KOPT-K1 (cell line): ENCODE measurements around the gene ZNF621.

Experiments
- H3K27ac ChIP-seq: fragments of 200-600 bp; sonication (generic); 2 replicates; pipeline ENCODE4 v1.5.1; 2016; ENCODE audit warnings: antibody characterized with exemption, mild to moderate bottlenecking, low read depth, low read length; ENCODE audit not compliant: poor library complexity, severe bottlenecking
- H3K36me3 ChIP-seq: fragments of 200-600 bp; sonication (generic); 2 replicates; pipeline ENCODE4 v1.5.1; 2017; ENCODE audit warnings: antibody characterized with exemption, mild to moderate bottlenecking, low read length, moderate library complexity; ENCODE audit not compliant: insufficient read depth
- H3K9me3 ChIP-seq: fragments of 200-600 bp; sonication (generic); 2 replicates; pipeline ENCODE4 v1.5.1; 2017; ENCODE audit warnings: antibody characterized with exemption, low read length, mild to moderate bottlenecking; ENCODE audit not compliant: insufficient read depth, poor library complexity, severe bottlenecking

The ZNF621 gene

DNA sequence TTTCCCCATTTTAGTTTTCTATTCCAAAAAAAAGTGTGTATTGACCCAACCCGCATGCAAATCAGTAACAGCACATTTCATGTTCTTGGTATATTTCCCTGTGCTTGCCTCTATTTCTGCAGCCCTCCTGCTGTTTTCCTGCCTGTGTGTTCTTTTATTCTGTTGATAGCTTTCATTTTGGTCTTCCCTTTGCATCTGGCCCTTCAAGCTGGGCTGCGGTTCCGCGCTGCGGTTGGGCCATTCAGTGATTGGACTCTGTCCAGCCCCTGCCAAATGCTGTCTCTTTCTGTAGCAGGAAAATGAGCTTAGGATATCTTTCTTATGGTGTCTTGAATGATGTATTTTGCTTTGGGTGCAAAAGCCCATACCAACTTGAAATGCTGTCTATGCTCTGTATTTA lies 49.9 kb downstream of the ZNF621 start:
- no peaks in the 10 kb centered on the region for H3K36me3 ChIP-seq
- no peak overlapping the region for H3K27ac ChIP-seq
- no peaks in the 10 kb centered on the region for H3K9me3 ChIP-seq

DNA sequence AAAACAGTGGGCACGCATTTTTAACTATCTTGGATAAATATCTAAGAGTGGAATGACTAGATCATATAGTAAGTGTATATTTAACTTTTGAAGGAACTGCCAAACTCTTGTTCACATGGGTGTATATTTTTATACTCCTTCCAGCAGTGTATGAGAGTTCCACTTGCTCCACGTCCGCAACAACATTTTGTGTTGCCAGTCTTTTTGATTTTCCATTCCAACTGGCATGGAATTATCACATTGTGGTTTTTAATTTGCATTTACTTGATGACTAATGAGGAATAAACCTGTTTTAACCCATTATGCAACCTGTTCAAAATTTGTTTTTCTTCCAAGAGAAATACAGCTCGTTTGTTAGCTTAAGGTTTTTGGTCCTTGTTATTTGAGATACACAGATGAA lies 51.6 kb downstream of the ZNF621 start:
- no peaks in the 10 kb centered on the region for H3K9me3 ChIP-seq
- H3K27ac ChIP-seq, result no peak overlapping the region
- H3K36me3 ChIP-seq, result no peaks in the 10 kb centered on the region

GRCh38 chr3:40580494-40581091 lies 55.8 kb downstream of the ZNF621 start:
- Histone ChIP-seq H3K9me3 (no peaks in the 10 kb centered on the region), H3K36me3 (no peaks in the 10 kb centered on the region), H3K27ac (no peak overlapping the region)

DNA sequence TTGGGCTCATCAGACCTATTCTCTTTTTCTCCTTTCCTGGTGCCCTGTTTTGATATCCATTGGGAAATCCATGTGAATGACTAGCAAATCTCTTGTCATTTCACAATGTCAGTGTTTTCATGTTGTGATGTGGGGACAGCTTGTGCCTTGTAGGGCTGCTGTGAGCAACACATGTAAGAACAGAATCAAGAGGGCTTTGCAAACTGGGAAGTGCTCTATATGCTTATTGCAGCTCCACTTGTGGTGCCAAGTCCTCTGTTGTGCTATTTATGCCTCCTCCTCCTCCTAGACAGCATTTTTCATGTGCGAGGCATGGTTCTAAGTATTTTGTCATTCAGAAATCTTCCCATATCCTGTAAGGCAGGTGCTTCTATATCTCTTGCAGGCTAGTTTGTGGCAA lies 56.4 kb downstream of the ZNF621 start:
- H3K9me3 ChIP-seq, result no peaks in the 10 kb centered on the region
- no peaks in the 10 kb centered on the region for H3K36me3 ChIP-seq
- no peak overlapping the region for H3K27ac ChIP-seq

DNA sequence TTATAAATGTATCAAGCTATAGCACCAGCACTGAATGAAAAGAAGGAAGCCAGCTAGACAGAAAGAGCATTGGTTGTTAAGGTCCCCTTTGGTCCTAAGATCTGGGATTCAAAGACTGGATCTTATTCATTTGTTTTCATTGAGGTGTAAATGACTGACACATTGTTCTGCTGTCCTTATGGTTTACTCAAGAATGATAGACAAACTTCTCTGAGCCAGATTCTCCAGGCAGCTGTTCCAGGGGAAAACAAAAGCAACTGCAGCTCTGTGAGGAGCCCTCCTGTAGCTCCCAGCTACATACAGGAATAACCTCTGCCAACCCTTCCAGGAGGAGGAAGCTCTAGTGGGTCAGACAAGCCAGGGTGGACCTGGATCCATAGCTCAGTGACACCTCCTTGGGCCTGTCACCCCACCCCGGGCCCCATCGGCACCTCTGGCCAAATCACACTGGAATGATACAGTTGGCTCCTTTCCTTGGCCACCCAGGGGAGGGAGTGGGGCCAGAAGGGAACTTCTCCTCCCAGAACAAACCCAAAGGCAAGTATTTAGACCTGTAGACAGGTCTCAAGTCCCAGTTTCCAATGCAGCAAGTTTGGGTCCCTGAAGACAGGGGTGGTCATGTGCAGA lies 57.8 kb downstream of the ZNF621 start:
- Histone ChIP-seq H3K27ac (no peak overlapping the region), H3K36me3 (no peaks in the 10 kb centered on the region), H3K9me3 (no peaks in the 10 kb centered on the region)

DNA sequence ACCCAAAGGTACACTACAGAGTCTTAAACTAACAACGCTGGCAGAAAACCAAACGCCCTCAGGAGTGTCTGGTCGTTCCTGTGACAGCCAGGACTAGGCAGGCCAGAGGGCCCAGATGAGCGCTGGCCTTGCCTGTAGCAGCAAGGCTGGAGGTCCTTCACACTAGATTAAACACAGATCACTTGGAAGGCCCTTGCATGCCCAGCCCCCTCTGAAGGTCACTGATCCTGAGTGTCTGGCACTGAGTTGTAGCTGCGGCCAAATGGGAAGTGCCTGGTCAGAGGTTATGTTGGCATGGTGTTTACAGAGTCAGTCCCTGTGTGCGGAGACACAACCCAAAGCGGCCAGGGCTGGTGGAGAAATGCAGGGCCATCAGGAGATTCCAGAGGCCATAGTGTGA lies 58.9 kb downstream of the ZNF621 start:
- H3K9me3 ChIP-seq, result no peaks in the 10 kb centered on the region
- no peaks in the 10 kb centered on the region for H3K36me3 ChIP-seq
- H3K27ac ChIP-seq, result no peak overlapping the region

GRCh38 chr3:40584625-40585189 lies 59.9 kb downstream of the ZNF621 start:
- Histone ChIP-seq H3K27ac (no peak overlapping the region), H3K36me3 (no peaks in the 10 kb centered on the region), H3K9me3 (no peaks in the 10 kb centered on the region)

DNA sequence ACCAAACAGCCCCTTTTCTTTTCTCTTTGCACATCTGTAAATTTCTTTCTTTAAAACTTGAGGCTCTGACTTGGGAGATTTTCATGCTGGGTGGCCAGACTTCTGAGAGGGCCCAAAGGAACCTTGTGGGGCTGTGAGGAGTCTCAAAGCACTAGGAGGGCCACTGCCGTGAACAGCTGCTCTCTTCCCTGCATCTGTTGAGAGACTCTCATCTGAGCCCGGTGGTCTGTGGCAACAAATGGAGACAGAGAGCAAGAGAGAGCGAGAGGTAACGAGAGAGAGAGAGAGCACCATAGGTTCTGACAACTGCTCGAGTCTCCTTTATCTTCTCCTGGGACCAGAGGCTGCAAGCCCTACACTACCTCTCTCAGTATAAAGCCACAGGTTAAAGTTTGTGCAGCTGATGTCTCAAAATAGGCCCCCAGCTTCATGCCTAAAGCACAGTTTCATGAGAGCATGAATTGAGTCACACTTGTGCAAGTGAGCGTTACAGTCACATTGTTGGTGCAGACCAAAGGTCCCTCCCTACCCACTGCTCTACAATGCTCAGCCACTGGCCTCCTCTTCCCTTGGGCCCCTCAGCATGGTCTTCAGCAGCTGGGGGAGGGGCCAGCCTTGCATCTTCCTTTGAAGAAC lies 60.7 kb downstream of the ZNF621 start:
- Histone ChIP-seq H3K27ac (no peak overlapping the region), H3K9me3 (no peaks in the 10 kb centered on the region), H3K36me3 (no peaks in the 10 kb centered on the region)

GRCh38 chr3:40586901-40587300 lies 62.1 kb downstream of the ZNF621 start:
- no peak overlapping the region for H3K27ac ChIP-seq
- H3K36me3 ChIP-seq, result no peaks in the 10 kb centered on the region
- no peaks in the 10 kb centered on the region for H3K9me3 ChIP-seq

DNA sequence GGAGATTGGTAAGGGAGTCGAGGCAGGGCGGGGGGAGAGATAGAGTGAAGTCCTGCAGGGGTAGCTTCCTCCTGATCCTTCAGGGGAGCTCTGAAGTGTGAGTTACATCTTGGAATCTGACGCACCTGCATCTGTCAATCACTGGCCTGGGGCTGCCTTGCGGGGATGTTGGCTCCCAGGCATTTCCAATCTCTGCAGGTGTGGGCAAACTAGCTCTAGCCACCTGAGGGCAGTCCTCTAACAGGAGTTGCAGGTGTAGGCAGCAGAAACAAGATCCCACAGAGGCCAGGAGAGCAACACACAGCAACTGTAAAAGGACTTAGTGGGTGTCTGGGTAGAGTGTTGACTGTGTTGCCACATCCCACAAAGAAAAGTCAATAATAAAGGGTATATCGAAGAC lies 63.6 kb downstream of the ZNF621 start:
- no peaks in the 10 kb centered on the region for H3K9me3 ChIP-seq
- H3K36me3 ChIP-seq, result no peaks in the 10 kb centered on the region
- H3K27ac ChIP-seq, result no peak overlapping the region
